PC-9 (cell line): ENCODE data around the gene LPAR6. TPM values are rescaled to one million over a fixed set of nuclear protein-coding genes. Genes with fewer than 3 reads are reported as not detected.

ENCODE experiments used
- BruUV-seq: library from RNA; stranded (reverse); fragments of 400-500 nt; replicated peaks from 2 replicates; lab custom pipeline; 2021; lab: Mats Ljungman, UMichigan
- CTCF ChIA-PET: fragments of 300-600 bp; sonication (Branson Sonifier 250); formaldehyde crosslinking; loops from one replicate; lab custom pipeline; 2022; ENCODE audit warnings: antibody characterized with exemption; lab: Charles Lee
- POLR2A ChIA-PET: fragments of 300-600 bp; sonication (Branson Sonifier 250); formaldehyde crosslinking; loops from one replicate; lab custom pipeline; 2022; ENCODE audit warnings: antibody characterized with exemption; ENCODE audit not compliant: unreplicated experiment; lab: Charles Lee
- DNase-seq, 2 experiments: peaks; one replicate each; pipeline versions ENCODE4 v3.0.0 to v3.0.0-alpha.2; 2015 to 2022; ENCODE audit warnings: mixed read lengths in 1 of 2
- H2AFZ ChIP-seq: fragments of 200-600 bp; sonication (generic); 2 replicates; pipeline ENCODE4 v1.8.1; 2017; ENCODE audit warnings: antibody characterized with exemption
- H3F3A ChIP-seq: fragments of 200-600 bp; sonication (generic); 2 replicates; pipeline ENCODE4 v1.8.1; 2017; ENCODE audit warnings: antibody characterized with exemption, mild to moderate bottlenecking, low read depth; ENCODE audit not compliant: insufficient read depth
- H3K27ac ChIP-seq: fragments of 200-600 bp; sonication (generic); 2 replicates; pipeline ENCODE4 v1.6.1; 2016; ENCODE audit warnings: mixed run types
- H3K27me3 ChIP-seq: fragments of 200-600 bp; sonication (generic); 2 replicates; pipeline ENCODE4 v1.6.1; 2016; ENCODE audit warnings: low read depth, mixed run types; ENCODE audit not compliant: insufficient read depth
- H3K36me3 ChIP-seq: fragments of 200-600 bp; sonication (generic); 2 replicates; pipeline ENCODE4 v1.6.1; 2016; ENCODE audit warnings: low read depth, mixed run types
- H3K4me1 ChIP-seq: fragments of 200-600 bp; sonication (generic); replicated peaks from 2 replicates; pipeline ENCODE4 v1.6.1; 2016; ENCODE audit warnings: mixed run types; ENCODE audit not compliant: insufficient read depth
- H3K4me2 ChIP-seq: fragments of 200-600 bp; sonication (generic); 2 replicates; pipeline ENCODE4 v1.6.1; 2017; ENCODE audit warnings: mixed run types
- H3K4me3 ChIP-seq: fragments of 200-600 bp; sonication (generic); 2 replicates; pipeline ENCODE4 v1.6.1; 2016; ENCODE audit warnings: mixed run types
- H3K79me2 ChIP-seq: fragments of 200-600 bp; sonication (generic); 2 replicates; pipeline ENCODE4 v1.6.1; 2017; ENCODE audit warnings: low read depth, mixed run types
- H3K9me2 ChIP-seq: fragments of 200-600 bp; sonication (generic); 2 replicates; pipeline ENCODE4 v1.8.1; 2017; ENCODE audit warnings: mild to moderate bottlenecking; ENCODE audit not compliant: insufficient read depth
- H3K9me3 ChIP-seq: fragments of 200-600 bp; sonication (generic); 2 replicates; pipeline ENCODE4 v1.8.1; 2016; ENCODE audit warnings: low read depth; ENCODE audit not compliant: insufficient read depth
- H4K20me1 ChIP-seq: fragments of 200-600 bp; sonication (generic); 2 replicates; pipeline ENCODE4 v1.8.1; 2017; ENCODE audit not compliant: insufficient read depth
- CTCF ChIP-seq: fragments of 200-600 bp; sonication (generic); conservative IDR thresholded peaks from 2 replicates; pipeline ENCODE4 v1.6.1; 2017; ENCODE audit warnings: mixed run types, antibody characterized with exemption, mild to moderate bottlenecking, moderate library complexity
- EZH2 ChIP-seq: fragments of 200-600 bp; sonication (generic); IDR thresholded peaks from 2 replicates; pipeline ENCODE4 v1.8.0; 2017; ENCODE audit warnings: antibody characterized with exemption, low read depth
- intact Hi-C: fragments of 100-400 bp; cut with micrococcal nuclease; formaldehyde crosslinking; loops from one replicate; pipeline ENCODE4 v1.10.0; 2022; ENCODE audit not compliant: unreplicated experiment
- total RNA-seq: library from RNA; stranded (reverse); gene quantifications from 2 replicates; pipeline ENCODE4 v1.2.3, GENCODE V29; 2021

LPAR6 gene
- total RNA-seq, 1 experiment from 2014 or later, result 2.7 TPM

- Histone ChIP-seq H3K27ac (no peak overlapping the region), H3K9me3 (no peaks in the 10 kb centered on the region), H3K36me3 (no peaks in the 10 kb centered on the region; the same call in 1 of the 2 replicates), H3K27me3 (no peaks in the 10 kb centered on the region), H3F3A (no peaks in the 10 kb centered on the region), H2AFZ (no peak overlapping the region), H4K20me1 (no peaks in the 10 kb centered on the region; the same call in 1 of the 2 replicates), H3K9me2 (no peaks in the 10 kb centered on the region), H3K4me3 (no peak overlapping the region), H3K4me2 (no peak overlapping the region), H3K79me2 (no peaks in the 10 kb centered on the region), H3K4me1 (no peaks in the 10 kb centered on the region)
- CTCF ChIA-PET, result no interaction called here
- no peak for DNase-seq
- no peak for TF ChIP-seq EZH2
- TF ChIP-seq CTCF, result no peak
- no TSS peak for BruUV-seq
- POLR2A ChIA-PET, result no interaction called here
- intact Hi-C loops, result no loop called here
These were observed 42.1 kb downstream of the LPAR6 start for GRCh38 chr13:48370815-48371214.

- POLR2A ChIA-PET, result no interaction called here
- H3K79me2 ChIP-seq, result no peaks in the 10 kb centered on the region
- TF ChIP-seq CTCF, result no peak
- no peak for TF ChIP-seq EZH2
- H3K27me3 ChIP-seq, result no peaks in the 10 kb centered on the region
- H4K20me1 ChIP-seq, result no peaks in the 10 kb centered on the region; the same call in 1 of the 2 replicates
- CTCF ChIA-PET, result no interaction called here
- intact Hi-C loops, result loop anchor here (10.0 kb wide), 1 partner anchor 135 kb away; the partner anchor contains the start of gene ITM2B
- no peaks in the 10 kb centered on the region for H3F3A ChIP-seq
- H3K9me2 ChIP-seq, result no peaks in the 10 kb centered on the region
- H2AFZ ChIP-seq, result no peak overlapping the region
- no peak for DNase-seq
- H3K9me3 ChIP-seq, result no peaks in the 10 kb centered on the region
- no peaks in the 10 kb centered on the region; the same call in 1 of the 2 replicates for H3K36me3 ChIP-seq
- H3K4me1 ChIP-seq, result no peaks in the 10 kb centered on the region
- BruUV-seq, result no TSS peak
- H3K27ac ChIP-seq, result no peak overlapping the region
- H3K4me3 ChIP-seq, result no peak overlapping the region
- H3K4me2 ChIP-seq, result no peak overlapping the region
These were observed 42.9 kb downstream of the LPAR6 start for GRCh38 chr13:48369988-48370387.

Other genes with a start within 250 kb of the LPAR6 start
- gene ITM2B, start 179.9 kb downstream of the LPAR6 start, total RNA-seq, result 136 and 155 TPM in 2 replicates
- 19.8 and 23.7 TPM in 2 replicates for gene RB1, start 109.4 kb downstream of the LPAR6 start, total RNA-seq
- 1.7 and 2.6 TPM in 2 replicates for gene RCBTB2, start 120.0 kb upstream of the LPAR6 start, total RNA-seq
- not detected in 2 replicates for gene CYSLTR2, start 240.8 kb upstream of the LPAR6 start, total RNA-seq